Uterine smooth muscle cell (primary cell): ENCODE measurements around the gene SPDYE1. TPM values are rescaled to one million over a fixed set of nuclear protein-coding genes. Genes with fewer than 3 reads are reported as not detected.

Source experiments
- total RNA-seq: library from RNA; depleted of rRNA; stranded (reverse); fragments of >200 nt; gene quantifications from 2 replicates; pipeline ENCODE4 v1.2.3, GENCODE V29; 2014

SPDYE1 gene
- total RNA-seq, result not detected in 2 replicates

DNA sequence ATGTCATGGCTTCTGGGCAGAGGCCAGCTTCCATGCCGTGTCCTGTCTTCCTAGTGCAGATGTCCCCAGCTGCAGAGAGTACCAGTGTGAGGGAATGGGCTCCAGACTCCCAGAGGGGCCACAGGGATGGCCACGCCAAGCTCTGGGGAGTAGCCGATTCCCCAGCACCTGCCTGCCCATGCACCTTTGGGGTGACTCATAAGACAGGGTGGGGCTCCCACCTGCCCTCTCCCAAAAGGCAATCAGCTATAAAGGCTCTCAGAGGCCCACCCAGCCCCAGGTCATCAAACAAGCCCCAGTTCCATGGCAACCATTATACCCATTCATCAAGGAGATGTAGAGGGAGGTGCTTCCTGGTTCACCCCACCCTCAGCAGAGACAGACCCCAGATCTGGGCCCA, at the start of gene SPDYE1:
TSS of gene SPDYE1 (plus strand) at position 366 of the 400 bp plus-strand sequence. CDS start 2,053 bp downstream, outside the sequence.

DNA sequence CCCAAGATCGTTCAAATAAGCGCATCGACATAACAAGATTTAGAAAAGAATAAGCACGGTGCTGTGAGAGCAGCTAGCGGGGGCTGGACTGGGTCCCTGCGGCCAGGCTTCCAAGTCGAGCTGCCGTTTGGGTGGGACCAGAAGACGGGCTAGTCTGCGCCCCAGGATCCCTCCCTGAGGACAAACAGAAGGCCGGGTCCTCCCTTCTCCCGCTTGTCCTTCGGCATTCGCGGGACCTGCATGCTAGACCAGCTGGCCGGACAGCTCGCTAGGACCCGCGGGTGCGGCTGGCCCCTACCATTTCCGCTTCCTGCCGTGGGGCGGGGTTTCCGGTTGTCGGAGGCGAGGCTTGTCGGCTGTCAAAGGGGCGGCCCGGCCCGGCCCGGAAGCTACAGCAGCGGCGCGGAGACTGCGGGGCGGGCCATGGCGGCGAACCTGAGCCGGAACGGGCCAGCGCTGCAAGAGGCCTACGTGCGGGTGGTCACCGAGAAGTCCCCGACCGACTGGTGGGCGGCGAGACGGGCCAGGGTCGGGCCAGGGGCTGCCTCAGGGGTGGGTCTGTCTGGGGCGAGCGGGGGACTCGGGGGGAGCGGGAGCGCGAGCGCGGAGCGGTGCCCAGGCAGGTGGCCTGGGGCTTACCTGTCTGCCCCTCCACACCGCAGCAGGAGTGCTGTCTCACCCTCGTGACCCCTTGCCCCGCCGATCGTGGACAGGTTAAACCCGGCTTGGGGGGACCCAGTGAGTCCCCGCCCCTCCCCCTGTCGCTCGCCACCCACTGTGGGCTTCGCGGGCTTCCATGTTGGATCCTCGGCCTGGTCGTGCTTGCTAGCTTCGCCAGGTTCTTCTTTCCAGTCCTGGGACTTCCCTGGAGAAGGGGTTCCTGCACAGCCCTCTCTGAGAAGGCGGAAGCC, 46.9 kb downstream of the SPDYE1 start, which contains the start of gene DBNL:
TSS of gene DBNL (plus strand) at position 388 of the 911 bp plus-strand sequence. CDS start at position 424, 36 bp downstream.

Other genes with a start within 250 kb of the SPDYE1 start
- 70.1 and 72.9 TPM in 2 replicates for gene BLVRA, start 239.2 kb upstream of the SPDYE1 start, total RNA-seq
- gene MRPS24, start 128.4 kb upstream of the SPDYE1 start, total RNA-seq, result 99.5 and 111 TPM in 2 replicates
- gene URGCP, start 91.3 kb upstream of the SPDYE1 start, total RNA-seq, result 35.0 and 38.2 TPM in 2 replicates
- 4.8 and 5.5 TPM in 2 replicates for gene UBE2D4, start 71.5 kb upstream of the SPDYE1 start, total RNA-seq
- 160 and 204 TPM in 2 replicates for gene DBNL, start 46.8 kb downstream of the SPDYE1 start, total RNA-seq
- 0.33 and 0.37 TPM in 2 replicates for gene PGAM2, start 67.7 kb downstream of the SPDYE1 start, total RNA-seq
- 16.9 and 23.5 TPM in 2 replicates for gene POLM, start 84.6 kb downstream of the SPDYE1 start, total RNA-seq
- 62.5 and 165 TPM in 2 replicates for gene AEBP1, start 106.4 kb downstream of the SPDYE1 start, total RNA-seq
- gene POLD2, start 125.7 kb downstream of the SPDYE1 start, total RNA-seq, result 95.3 and 141 TPM in 2 replicates
- not detected in 2 replicates for gene MYL7, start 143.4 kb downstream of the SPDYE1 start, total RNA-seq
- 0.55 and 0.62 TPM in 2 replicates for gene GCK, start 191.5 kb downstream of the SPDYE1 start, total RNA-seq
- 75.2 and 120 TPM in 2 replicates for gene YKT6, start 203.1 kb downstream of the SPDYE1 start, total RNA-seq